HG03064 (cell line): ENCODE results near the gene GGT7.

Experiments
- ATAC-seq: cut with Tn5 transposase; IDR thresholded peaks from one replicate; pipeline ENCODE4 v1.9.1; 2021; ENCODE audit warnings: low read depth; ENCODE audit not compliant: unreplicated experiment

The GGT7 gene

DNA sequence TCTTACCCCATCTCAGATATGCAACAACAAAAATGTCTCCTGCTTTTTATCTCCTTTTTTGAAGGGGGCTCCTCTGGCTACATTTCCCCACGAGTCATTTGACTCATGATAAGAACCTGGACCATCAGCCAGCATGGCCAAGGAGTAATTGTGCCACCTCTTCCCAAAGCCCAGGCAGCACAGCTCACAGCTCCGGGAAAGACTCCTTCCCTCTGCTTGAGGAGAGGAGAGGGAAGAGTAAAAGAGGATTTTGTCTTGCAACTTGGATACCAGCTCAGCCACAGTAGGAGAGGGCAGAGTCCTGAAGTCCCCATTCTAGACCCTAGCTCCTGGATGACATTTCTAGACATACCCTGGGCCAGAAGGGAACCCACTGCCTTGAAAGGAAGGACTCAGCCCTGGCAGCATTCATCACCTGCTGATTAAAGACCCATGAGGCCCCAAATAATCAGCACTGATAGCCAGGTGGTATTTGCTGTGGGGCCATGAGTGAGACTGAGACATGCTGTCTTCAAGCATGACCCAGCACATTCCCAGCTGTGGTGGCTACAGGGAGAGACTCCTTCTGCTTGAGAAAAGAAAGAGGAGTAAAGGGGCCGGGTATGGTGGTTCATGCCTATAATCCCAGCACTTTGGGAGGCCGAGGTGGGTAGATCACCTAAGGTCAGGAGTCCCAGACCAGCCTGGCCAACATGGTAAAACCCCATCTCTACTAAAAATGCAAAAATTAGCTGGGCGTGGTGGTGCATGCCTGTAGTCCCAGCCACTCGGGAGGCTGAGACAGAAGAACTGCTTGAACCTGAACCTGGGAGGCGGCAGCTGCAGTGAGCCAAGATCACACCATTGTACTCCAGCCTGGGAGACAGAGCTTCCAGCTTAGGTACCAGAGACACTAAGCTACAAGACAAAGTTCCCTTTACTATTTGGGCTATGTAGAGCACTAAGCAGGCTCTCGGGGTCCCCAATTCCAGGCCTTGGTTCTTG lies 75.4 kb downstream of the GGT7 start:
- ATAC-seq, result no peak
